TTC549 (cell line): Measurements from ENCODE around the gene FNTB.

ENCODE experiments used
- FAIRE-seq: peaks from 2 replicates; lab custom pipeline; 2012; peaks lifted over from hg19 to GRCh38; lab: Jason Lieb, UNC

The FNTB gene

GRCh38 chr14:64986648-64987437 is at the start of gene FNTB:
FNTB (plus strand) TSS chr14:64986895; CDS start chr14:64986954, 59 bp downstream.
- peak; percentile 58 for FAIRE-seq

DNA sequence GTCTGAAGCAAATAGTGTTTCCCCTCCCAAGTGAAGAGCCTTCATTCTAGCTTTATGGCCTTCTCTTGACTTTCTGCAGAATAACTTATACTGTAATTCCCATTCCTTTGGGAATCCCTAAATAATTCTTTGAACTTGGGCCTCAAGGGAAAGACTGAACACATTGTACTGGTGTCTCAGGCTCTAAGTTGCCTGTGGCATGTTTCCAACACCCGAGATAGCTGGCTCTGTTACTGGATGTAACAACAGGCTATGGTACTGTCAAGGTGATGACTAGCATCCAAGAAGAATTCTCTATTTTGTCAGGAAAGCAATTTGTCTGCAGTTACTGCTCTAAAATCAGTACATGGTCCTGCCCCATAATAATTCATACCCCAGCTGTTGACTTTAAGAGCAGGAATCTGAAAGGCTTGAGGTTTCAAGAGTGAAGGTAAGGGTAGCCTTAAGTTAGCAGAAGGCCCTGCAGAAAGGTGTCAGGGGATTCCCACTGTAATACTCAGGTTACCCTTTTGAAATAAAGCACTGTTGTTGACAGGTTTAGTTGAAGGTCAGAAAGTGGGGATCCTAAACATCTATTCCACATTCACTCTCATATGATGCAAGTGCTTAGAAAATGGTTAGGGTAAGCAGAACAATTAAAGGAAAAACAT is 49.4 kb upstream of the FNTB start:
- no peak for FAIRE-seq

- no peak for FAIRE-seq
Observed at GRCh38 chr14:64937821-64938193, 48.9 kb upstream of the FNTB start.

DNA sequence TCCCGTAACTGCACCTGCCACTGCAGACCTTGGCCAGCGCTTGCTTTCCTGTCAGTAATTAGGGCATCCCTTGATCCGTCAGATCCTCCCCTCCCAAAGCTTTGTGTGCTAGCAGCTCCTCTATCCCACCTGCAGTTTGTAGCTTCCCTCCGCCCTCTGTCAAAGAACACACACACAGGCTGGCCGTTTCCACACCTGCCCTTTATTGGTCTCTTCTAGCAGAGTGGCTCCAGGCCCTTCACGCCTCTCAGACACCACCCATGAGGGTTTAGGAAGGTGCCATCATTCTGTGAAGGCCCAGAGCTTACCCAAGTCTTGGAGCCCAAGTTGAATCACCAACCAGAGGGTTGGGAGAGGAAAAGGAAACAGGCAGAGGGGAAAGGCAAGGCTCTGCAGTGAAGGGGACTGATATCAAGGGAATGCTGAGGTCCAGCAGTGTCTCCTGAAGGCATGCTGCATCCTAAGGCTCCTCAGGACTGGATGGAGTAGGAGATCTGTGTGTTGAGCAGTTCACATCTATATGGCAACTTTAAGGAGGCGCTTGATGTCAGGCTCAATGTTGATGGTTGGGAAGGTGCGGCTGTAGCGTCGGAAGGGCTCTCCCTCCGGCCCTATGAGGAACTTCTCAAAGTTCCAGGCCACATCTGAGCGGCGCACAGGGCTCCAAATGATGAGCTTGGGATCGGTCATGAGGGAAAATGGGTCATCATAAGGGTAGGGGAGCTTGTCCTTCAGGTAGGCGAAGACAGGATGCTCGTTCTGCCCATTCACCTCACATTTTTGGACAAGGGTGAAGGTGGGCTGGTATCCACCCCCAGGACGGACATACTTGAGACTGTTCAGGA is 47.5 kb upstream of the FNTB start:
- FAIRE-seq: no peak

DNA sequence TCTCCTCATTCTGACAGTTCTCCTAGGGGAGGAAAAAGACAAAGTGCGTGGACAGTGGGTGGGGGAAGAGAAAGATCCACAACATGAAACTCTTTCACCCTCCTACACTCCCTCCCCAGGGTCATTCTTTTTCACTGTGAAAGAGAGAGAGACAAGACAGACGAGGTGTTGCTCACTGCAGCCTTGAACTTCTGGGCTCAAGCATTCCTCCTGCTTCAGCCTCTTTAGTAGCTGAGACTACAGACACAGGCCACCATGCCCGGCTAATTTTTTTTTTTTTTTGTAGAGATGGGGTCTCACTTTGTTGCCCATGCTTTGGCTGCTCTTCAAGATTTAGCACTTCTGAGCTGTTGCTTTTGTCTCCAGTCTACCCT is 46.9 kb upstream of the FNTB start:
- no peak for FAIRE-seq

DNA sequence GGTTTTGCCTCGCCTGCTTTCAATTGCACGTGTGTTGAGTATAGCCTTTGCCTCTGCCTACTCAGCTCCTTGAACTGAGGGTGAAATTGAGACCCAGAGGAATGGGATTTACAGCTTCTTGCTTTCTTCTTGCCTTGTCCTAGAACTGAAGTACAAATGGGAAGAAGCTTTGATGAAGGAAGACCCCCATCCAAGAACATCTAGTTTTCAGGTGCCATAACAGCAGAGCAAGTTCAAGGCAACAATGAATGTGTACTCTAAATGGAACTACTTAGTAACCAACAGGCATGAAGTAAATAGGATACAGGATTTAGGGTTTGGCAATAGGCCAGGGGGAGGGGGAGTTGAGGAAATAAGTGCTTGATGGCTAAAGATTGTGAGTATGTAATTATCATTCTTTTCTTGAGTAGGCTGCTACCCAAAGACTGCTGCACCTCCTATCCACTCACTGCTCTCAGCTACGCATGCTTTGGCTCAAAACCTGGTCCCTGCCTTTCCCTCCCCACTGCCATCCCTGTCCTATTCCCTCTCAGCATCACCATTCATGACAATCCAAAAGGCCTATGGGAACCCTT is 46.3 kb upstream of the FNTB start:
- FAIRE-seq: no peak

- FAIRE-seq: no peak
Observed at GRCh38 chr14:64942531-64943111, 44.1 kb upstream of the FNTB start, which contains the start of gene GPX2. GPX2 (minus strand) TSS chr14:64942745; CDS start chr14:64942726, 19 bp downstream.

DNA sequence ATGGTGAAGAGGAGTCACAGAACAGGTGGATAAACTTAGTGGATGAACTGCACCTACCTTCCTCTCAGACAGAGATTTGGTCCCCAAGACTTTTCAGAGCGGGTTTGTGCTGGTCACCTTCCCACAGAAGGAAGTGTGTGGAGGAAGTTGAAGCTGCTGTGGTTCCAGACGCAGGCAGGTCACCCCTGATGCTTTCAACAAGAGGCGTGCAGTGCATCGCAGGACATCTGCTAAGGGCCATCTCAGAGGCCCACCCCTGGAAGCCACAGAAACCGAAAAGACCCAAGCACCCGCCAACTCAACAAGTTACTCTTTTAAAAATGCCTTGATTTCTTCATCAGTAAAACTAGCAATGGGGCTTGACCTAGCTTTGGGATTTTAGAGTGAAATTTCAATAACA is 43.1 kb upstream of the FNTB start:
- FAIRE-seq: no peak

GRCh38 chr14:64944041-64944440 is 42.7 kb upstream of the FNTB start:
- FAIRE-seq: no peak

GRCh38 chr14:64944861-64945260 is 41.8 kb upstream of the FNTB start:
- FAIRE-seq: no peak

- FAIRE-seq: no peak
Observed at GRCh38 chr14:64945431-64946178, 41.1 kb upstream of the FNTB start.

GRCh38 chr14:64946310-64947045 is 40.2 kb upstream of the FNTB start:
- no peak for FAIRE-seq

GRCh38 chr14:64947710-64948611 is 38.7 kb upstream of the FNTB start:
- no peak for FAIRE-seq

DNA sequence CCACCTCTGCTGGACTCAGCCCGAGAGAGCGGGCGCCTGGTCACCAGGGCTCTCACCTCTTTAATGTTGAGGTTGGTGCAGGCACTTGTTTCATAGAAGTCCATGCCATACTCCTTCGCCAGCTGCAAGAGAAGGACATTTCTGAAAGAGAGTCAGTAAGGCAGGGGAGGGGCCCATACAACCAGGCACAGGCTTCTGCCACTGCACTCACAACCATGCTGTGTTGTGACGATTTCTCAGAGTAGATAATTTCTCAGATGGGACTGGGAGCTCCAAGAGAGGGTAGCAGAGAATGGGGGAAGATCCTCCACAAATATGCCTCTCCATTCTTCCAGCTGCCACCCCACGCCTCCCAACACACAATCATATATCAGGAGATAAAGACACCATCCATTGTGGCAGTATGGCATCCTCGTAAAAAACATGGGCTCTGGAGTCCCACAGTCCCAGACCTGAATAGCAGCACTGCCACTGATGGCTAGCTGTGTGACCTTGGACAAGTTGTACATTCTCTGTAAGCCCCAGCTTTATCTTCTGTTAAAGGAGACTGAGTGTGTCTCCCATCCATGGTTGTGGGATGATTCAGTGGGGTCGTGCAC is 38.0 kb upstream of the FNTB start:
- no peak for FAIRE-seq

GRCh38 chr14:64950889-64951288 is 35.8 kb upstream of the FNTB start:
- no peak for FAIRE-seq

- no peak for FAIRE-seq
Observed at GRCh38 chr14:64951291-64951690, 35.4 kb upstream of the FNTB start.

GRCh38 chr14:64951724-64952123 is 35.0 kb upstream of the FNTB start:
- FAIRE-seq: no peak

DNA sequence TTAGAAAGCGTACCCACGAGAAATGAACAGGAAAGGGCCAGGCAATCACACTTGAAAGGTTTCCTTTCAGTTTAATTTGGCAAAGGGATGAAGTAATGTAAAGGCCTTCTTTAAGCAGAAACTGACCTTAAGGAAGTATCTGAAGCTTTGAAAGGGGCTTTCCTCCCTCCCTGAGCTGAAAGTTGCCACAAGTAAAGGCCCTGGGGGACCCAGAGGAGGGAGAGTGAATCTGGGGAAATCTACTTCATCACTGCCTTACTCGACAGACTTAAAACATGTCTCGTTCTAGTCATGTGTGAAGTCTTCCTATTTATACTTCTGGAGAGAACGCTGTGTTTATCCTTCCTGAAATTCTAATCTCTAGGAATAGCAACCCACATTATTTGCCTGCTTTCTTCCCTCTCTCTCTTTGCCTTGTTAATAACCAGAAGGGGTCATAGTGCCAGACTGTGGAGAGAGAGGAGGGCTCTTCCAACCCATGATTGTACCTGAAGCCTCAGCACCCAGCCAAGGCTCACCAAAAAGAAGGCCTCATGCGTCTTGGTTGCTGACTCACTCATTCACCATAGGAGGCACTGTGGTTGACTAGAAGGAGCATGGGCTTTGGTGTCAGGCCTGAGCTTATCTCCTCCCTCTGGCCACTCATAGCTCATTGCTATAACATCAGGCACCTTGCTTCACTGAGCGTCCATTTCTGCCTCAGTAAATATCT is 33.9 kb upstream of the FNTB start:
- no peak for FAIRE-seq

GRCh38 chr14:64953310-64953654 is 33.4 kb upstream of the FNTB start:
- no peak for FAIRE-seq
